ENCODE measurements around the gene AMBN.

Gene AMBN

DNA sequence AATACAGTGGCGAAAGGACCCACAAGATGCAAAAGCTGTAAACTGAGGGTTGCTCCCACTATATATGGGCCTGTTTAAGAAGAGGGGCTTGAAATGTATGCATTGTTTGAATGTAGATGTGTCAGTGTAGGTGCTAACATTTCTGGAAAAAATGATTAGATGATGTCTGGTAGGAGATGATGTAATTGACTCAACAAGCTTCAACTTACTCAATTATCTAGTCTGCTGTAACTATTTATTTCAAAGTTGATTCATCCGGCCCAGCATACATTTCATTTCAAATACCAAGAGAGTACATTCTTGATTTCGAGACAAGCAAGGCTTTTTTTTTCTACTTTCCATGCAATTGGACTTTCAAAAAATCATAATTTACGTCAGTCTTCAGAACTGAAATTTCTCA is 27.2 kb downstream of the AMBN start:
- H4K91ac ChIP-seq (ENCODE audit: low read length) = no peak overlapping the region
- H2BK5ac ChIP-seq (ENCODE audit: low read depth, low read length, poor library complexity, severe bottlenecking) = no peak overlapping the region
- no peaks in the 10 kb centered on the region for H3K9me3 ChIP-seq (ENCODE audit: control insufficient read depth, low read length)
- H3K4me3 ChIP-seq (ENCODE audit: insufficient read depth in 1 of 2, low read depth in 1 of 2, low read length in 2 of 2) = no peak overlapping the region
- H2AK5ac ChIP-seq (ENCODE audit: low read length, severe bottlenecking) = no peak overlapping the region
- H4K8ac ChIP-seq (ENCODE audit: low read length) = no peak overlapping the region
- no peak overlapping the region for H3K4ac ChIP-seq (ENCODE audit: low read depth in 1 of 2, low read length in 2 of 2)
- H3K18ac ChIP-seq (ENCODE audit: low read depth in 1 of 2, low read length in 2 of 2) = no peak overlapping the region
- H3K23ac ChIP-seq (ENCODE audit: low read length in 2 of 2) = no peak overlapping the region
- H3K9ac ChIP-seq (ENCODE audit: low read length) = no peak overlapping the region
- H2BK12ac ChIP-seq (ENCODE audit: low read length in 2 of 2) = no peak overlapping the region
- H2AFZ ChIP-seq (ENCODE audit: low read depth, low read length) = no peak overlapping the region
- no peak overlapping the region for H2BK15ac ChIP-seq (ENCODE audit: low read depth, poor library complexity, severe bottlenecking)
- H3K4me1 ChIP-seq (ENCODE audit: control insufficient read depth, insufficient read depth, low read depth, low read length) = no peaks in the 10 kb centered on the region
- H2BK120ac ChIP-seq (ENCODE audit: low read depth, low read length) = no peak overlapping the region
- H3K27me3 ChIP-seq (ENCODE audit: control insufficient read depth in 1 of 2, insufficient read depth in 1 of 2, low read length in 2 of 2) = no peaks in the 10 kb centered on the region
- no peak overlapping the region for H3K27ac ChIP-seq (ENCODE audit: low read length, poor library complexity, severe bottlenecking)
- no peaks in the 10 kb centered on the region for H3K36me3 ChIP-seq (ENCODE audit: control insufficient read depth in 1 of 2, insufficient read depth in 2 of 2, low read depth in 1 of 2, low read length in 2 of 2)
- WGBS = 97% methylated on average over 4 of the region's 4 CpGs
- no peak overlapping the region for H3K14ac ChIP-seq (ENCODE audit: low read length in 2 of 2)
- H3K79me1 ChIP-seq (replicated peaks; ENCODE audit: low read length, poor library complexity, severe bottlenecking) = no peaks in the 10 kb centered on the region
- H3K4me2 ChIP-seq (ENCODE audit: low read length, poor library complexity, severe bottlenecking) = no peak overlapping the region
- DNase-seq = no peak

DNA sequence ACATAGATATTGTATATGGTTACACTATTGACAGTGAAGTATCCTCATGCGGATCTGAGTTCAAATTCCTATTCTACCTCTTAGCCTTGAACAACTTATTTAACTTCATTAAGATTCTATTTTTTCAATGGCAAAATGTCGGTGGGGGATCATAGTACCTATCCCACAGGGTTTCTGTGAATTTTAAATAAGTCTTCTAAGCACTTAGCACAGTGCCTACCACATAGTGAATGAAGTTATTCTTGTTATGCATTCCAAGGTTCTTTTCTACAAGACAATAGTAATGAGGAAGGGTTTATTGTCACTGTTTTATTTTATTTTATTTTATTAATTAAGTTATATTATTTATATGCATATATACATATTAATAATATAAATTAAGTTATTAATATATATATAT is 27.7 kb downstream of the AMBN start:
- no peak overlapping the region for H4K8ac ChIP-seq (ENCODE audit: low read length)
- H3K14ac ChIP-seq (ENCODE audit: low read length in 2 of 2) = no peak overlapping the region
- H2BK12ac ChIP-seq (ENCODE audit: low read length in 2 of 2) = no peak overlapping the region
- H2BK5ac ChIP-seq (ENCODE audit: low read depth, low read length, poor library complexity, severe bottlenecking) = no peak overlapping the region
- no peak overlapping the region for H3K18ac ChIP-seq (ENCODE audit: low read depth in 1 of 2, low read length in 2 of 2)
- no peak overlapping the region for H4K91ac ChIP-seq (ENCODE audit: low read length)
- no peak overlapping the region for H3K23ac ChIP-seq (ENCODE audit: low read length in 2 of 2)
- H3K4me2 ChIP-seq (ENCODE audit: low read length, poor library complexity, severe bottlenecking) = no peak overlapping the region
- H2BK120ac ChIP-seq (ENCODE audit: low read depth, low read length) = no peak overlapping the region
- H3K36me3 ChIP-seq (ENCODE audit: control insufficient read depth in 1 of 2, insufficient read depth in 2 of 2, low read depth in 1 of 2, low read length in 2 of 2) = no peaks in the 10 kb centered on the region
- no peak overlapping the region for H3K27ac ChIP-seq (ENCODE audit: low read length, poor library complexity, severe bottlenecking)
- H2AK5ac ChIP-seq (ENCODE audit: low read length, severe bottlenecking) = no peak overlapping the region
- no peaks in the 10 kb centered on the region for H3K79me1 ChIP-seq (replicated peaks; ENCODE audit: low read length, poor library complexity, severe bottlenecking)
- no peaks in the 10 kb centered on the region for H3K27me3 ChIP-seq (ENCODE audit: control insufficient read depth in 1 of 2, insufficient read depth in 1 of 2, low read length in 2 of 2)
- H3K4me1 ChIP-seq (ENCODE audit: control insufficient read depth, insufficient read depth, low read depth, low read length) = no peaks in the 10 kb centered on the region
- no peaks in the 10 kb centered on the region for H3K9me3 ChIP-seq (ENCODE audit: control insufficient read depth, low read length)
- 100% methylated on average over 1 of the region's 2 CpGs for WGBS
- no peak overlapping the region for H3K9ac ChIP-seq (ENCODE audit: low read length)
- no peak overlapping the region for H3K4ac ChIP-seq (ENCODE audit: low read depth in 1 of 2, low read length in 2 of 2)
- no peak overlapping the region for H3K4me3 ChIP-seq (ENCODE audit: insufficient read depth in 1 of 2, low read depth in 1 of 2, low read length in 2 of 2)
- H2BK15ac ChIP-seq (ENCODE audit: low read depth, poor library complexity, severe bottlenecking) = no peak overlapping the region
- H2AFZ ChIP-seq (ENCODE audit: low read depth, low read length) = no peak overlapping the region
- DNase-seq = no peak

DNA sequence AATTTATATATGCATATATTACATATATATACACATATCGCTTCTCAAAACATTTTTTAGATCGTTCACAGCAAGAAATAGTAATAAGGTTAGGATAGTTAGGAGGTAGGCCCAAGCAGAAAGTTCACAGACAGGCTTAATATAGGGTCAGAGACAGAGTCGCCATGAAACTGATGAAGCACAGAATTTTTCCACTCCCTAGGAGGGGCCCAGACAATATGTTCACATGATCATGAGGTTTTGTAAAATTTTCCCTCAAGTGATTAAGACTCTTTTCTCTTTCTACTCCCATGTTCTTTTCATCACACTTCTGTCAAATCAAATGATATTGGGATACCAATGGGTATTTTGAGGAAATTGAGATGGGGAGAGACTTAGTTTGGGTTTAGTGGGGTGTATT is 31.3 kb downstream of the AMBN start:
- Histone ChIP-seq H3K4me1 (ENCODE audit: control insufficient read depth, insufficient read depth, low read depth, low read length) (no peaks in the 10 kb centered on the region), H2AFZ (ENCODE audit: low read depth, low read length) (no peak overlapping the region), H4K91ac (ENCODE audit: low read length) (no peak overlapping the region), H2BK120ac (ENCODE audit: low read depth, low read length) (no peak overlapping the region), H3K9ac (ENCODE audit: low read length) (no peak overlapping the region), H3K9me3 (ENCODE audit: control insufficient read depth, low read length) (no peaks in the 10 kb centered on the region), H2BK15ac (ENCODE audit: low read depth, poor library complexity, severe bottlenecking) (no peak overlapping the region), H3K36me3 (ENCODE audit: control insufficient read depth in 1 of 2, insufficient read depth in 2 of 2, low read depth in 1 of 2, low read length in 2 of 2) (no peaks in the 10 kb centered on the region), H3K23ac (ENCODE audit: low read length in 2 of 2) (no peak overlapping the region), H3K18ac (ENCODE audit: low read depth in 1 of 2, low read length in 2 of 2) (no peak overlapping the region), H3K4me3 (ENCODE audit: insufficient read depth in 1 of 2, low read depth in 1 of 2, low read length in 2 of 2) (no peak overlapping the region), H3K4me2 (ENCODE audit: low read length, poor library complexity, severe bottlenecking) (no peak overlapping the region), H2BK5ac (ENCODE audit: low read depth, low read length, poor library complexity, severe bottlenecking) (no peak overlapping the region), H2BK12ac (ENCODE audit: low read length in 2 of 2) (no peak overlapping the region), H2AK5ac (ENCODE audit: low read length, severe bottlenecking) (no peak overlapping the region), H3K79me1 (replicated peaks; ENCODE audit: low read length, poor library complexity, severe bottlenecking) (no peaks in the 10 kb centered on the region), H3K4ac (ENCODE audit: low read depth in 1 of 2, low read length in 2 of 2) (no peak overlapping the region), H4K8ac (ENCODE audit: low read length) (no peak overlapping the region), H3K14ac (ENCODE audit: low read length in 2 of 2) (no peak overlapping the region), H3K27me3 (ENCODE audit: control insufficient read depth in 1 of 2, insufficient read depth in 1 of 2, low read length in 2 of 2) (no peaks in the 10 kb centered on the region), H3K27ac (ENCODE audit: low read length, poor library complexity, severe bottlenecking) (no peak overlapping the region)
- WGBS = 100% methylated on average over 2 of the region's 3 CpGs
- no peak for DNase-seq

DNA sequence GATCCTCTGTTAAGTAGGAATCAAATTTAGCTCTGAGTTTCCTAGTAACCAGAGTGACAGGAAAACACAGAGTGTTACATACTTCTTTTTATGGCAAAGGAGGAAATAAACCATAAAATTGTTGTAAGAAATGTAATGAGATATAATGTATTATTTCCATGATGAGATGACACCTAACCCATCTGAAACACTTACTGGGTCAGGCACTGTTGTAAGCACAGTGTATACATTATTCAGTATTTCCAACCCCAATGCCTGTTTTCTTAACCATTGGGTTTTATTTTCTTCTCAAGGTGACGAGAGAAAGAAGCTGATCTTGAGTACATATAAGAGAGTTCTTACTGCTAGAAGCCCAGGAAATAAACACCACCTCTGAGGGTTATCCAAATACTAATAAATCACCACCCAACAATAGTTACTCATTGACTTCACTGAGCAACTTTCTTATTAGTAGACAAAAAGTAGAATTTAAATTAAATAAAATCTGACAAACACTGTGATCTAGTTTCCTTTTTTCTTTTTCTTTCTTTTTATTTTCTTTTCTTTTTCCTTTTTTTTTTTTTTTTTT is 32.3 kb downstream of the AMBN start:
- Histone ChIP-seq H3K9ac (ENCODE audit: low read length) (no peak overlapping the region), H4K91ac (ENCODE audit: low read length) (no peak overlapping the region), H3K27me3 (ENCODE audit: control insufficient read depth in 1 of 2, insufficient read depth in 1 of 2, low read length in 2 of 2) (no peaks in the 10 kb centered on the region), H3K14ac (ENCODE audit: low read length in 2 of 2) (no peak overlapping the region), H2AK5ac (ENCODE audit: low read length, severe bottlenecking) (no peak overlapping the region), H2BK120ac (ENCODE audit: low read depth, low read length) (no peak overlapping the region), H3K79me1 (replicated peaks; ENCODE audit: low read length, poor library complexity, severe bottlenecking) (no peaks in the 10 kb centered on the region), H3K36me3 (ENCODE audit: control insufficient read depth in 1 of 2, insufficient read depth in 2 of 2, low read depth in 1 of 2, low read length in 2 of 2) (no peaks in the 10 kb centered on the region), H3K4me3 (ENCODE audit: insufficient read depth in 1 of 2, low read depth in 1 of 2, low read length in 2 of 2) (no peak overlapping the region), H3K9me3 (ENCODE audit: control insufficient read depth, low read length) (no peaks in the 10 kb centered on the region), H3K23ac (ENCODE audit: low read length in 2 of 2) (no peak overlapping the region), H3K4me1 (ENCODE audit: control insufficient read depth, insufficient read depth, low read depth, low read length) (no peaks in the 10 kb centered on the region), H3K18ac (ENCODE audit: low read depth in 1 of 2, low read length in 2 of 2) (no peak overlapping the region), H3K4me2 (ENCODE audit: low read length, poor library complexity, severe bottlenecking) (no peak overlapping the region), H3K4ac (ENCODE audit: low read depth in 1 of 2, low read length in 2 of 2) (no peak overlapping the region), H2AFZ (ENCODE audit: low read depth, low read length) (no peak overlapping the region), H2BK15ac (ENCODE audit: low read depth, poor library complexity, severe bottlenecking) (no peak overlapping the region), H4K8ac (ENCODE audit: low read length) (no peak overlapping the region), H3K27ac (ENCODE audit: low read length, poor library complexity, severe bottlenecking) (no peak overlapping the region), H2BK12ac (ENCODE audit: low read length in 2 of 2) (no peak overlapping the region), H2BK5ac (ENCODE audit: low read depth, low read length, poor library complexity, severe bottlenecking) (no peak overlapping the region)
- WGBS = no CpG with 5 or more reads among the region's 1 CpG
- no peak for DNase-seq

All from mesenchymal stem cell (in vitro differentiated cells and primary cell).